IPS-18c (cell line): ENCODE results near the gene PSMB2.

Experiments used
- H3K4me3 ChIP-seq: 2 replicates; pipeline ENCODE4 v1.7.0; 2013; ENCODE audit warnings: low read depth, mild to moderate bottlenecking, low read length, moderate library complexity; ENCODE audit not compliant: insufficient read depth
- H3K9me3 ChIP-seq: one replicate; pipeline ENCODE4 v1.6.1; 2013; ENCODE audit warnings: mild to moderate bottlenecking, low read length, moderate library complexity; ENCODE audit not compliant: control insufficient read depth, insufficient read depth

The PSMB2 gene

GRCh38 chr1:35567947-35568558 lies 73.3 kb downstream of the PSMB2 start:
- no peaks in the 10 kb centered on the region for H3K9me3 ChIP-seq
- no peak overlapping the region for H3K4me3 ChIP-seq

DNA sequence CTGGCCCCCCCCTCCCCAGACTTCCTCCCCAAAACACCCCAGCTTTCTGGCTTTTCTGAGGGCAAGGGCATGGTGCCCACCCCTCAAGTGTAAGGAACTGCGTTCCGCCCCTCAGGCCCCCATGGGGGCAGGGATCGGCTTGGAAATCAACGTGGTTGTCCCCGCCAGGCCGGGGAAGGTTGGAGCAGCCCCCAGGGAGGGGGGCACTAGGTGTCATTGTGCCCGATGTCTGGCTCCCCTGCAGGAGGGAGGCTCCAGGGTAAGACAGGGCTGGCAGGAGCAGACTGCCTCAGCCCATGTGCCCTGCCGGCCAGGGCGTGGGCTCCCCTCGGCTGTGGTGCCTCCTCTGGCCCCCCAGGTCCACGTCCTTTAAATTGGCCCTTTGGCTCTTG lies 75.6 kb downstream of the PSMB2 start:
- H3K9me3 ChIP-seq = no peaks in the 10 kb centered on the region
- no peak overlapping the region for H3K4me3 ChIP-seq

DNA sequence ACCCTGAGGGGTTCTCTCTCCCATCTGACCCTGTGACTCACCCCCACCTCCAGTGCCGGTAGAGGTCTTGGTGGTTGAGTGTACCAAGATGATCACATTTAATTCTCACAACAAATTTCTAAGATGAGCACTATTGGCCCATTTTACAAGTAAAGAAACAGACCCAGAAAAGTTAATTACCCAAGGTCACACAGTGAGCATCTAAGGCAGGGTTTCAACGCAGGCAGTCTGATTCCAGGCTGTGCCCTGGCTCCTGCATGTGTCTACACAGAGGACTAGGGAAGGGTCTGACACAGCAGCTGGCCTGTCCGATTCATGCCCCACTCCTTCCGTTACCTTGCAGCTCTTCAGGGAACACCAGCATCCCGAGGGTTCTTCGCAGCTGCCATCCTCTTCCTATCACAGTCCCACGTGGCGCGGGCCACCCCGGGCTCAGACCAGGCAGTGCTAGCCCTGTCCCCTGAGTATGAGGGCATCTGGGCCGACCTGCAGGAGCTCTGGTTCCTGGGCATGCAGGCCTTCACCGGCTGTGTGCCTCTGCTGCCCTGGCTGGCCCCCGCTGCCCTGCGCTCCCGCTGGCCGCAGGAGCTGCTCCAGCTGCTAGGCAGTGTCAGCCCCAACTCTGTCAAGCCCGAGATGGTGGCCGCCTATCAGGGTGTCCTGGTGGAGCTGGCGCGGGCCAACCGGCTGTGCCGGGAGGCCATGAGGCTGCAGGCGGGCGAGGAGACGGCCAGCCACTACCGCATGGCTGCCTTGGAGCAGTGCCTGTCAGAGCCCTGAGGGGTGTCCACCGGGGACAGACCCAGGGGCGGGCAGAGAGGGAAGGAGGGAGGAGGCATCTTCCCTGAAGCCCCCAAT lies 76.2 kb downstream of the PSMB2 start:
- H3K4me3 ChIP-seq = no peak overlapping the region
- no peaks in the 10 kb centered on the region for H3K9me3 ChIP-seq

- Histone ChIP-seq H3K9me3 (no peaks in the 10 kb centered on the region), H3K4me3 (no peak overlapping the region)
Observed at GRCh38 chr1:35564037-35564883, 77.1 kb downstream of the PSMB2 start.

DNA sequence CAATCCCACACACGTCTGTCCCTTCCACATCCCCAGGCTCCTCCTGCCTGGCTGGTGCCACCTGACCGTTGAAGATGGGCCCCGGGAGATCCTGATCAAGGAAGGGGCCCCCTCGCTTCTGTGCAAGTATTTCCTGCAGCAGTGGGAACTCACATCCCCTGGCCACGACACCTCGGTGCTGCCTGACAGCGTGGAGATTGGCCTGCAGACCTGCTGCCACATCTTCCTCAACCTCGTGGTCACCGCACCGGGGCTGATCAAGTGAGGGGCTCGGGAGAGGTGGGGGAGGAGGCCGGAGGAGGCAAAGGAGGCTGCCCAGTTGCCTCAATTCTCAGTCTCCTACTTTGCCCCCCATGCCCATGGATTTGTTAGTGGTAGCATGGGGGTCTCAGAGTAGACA lies 78.2 kb downstream of the PSMB2 start:
- Histone ChIP-seq H3K4me3 (no peak overlapping the region), H3K9me3 (no peaks in the 10 kb centered on the region)

GRCh38 chr1:35561972-35562680 lies 79.2 kb downstream of the PSMB2 start:
- no peak overlapping the region for H3K4me3 ChIP-seq
- no peaks in the 10 kb centered on the region for H3K9me3 ChIP-seq

DNA sequence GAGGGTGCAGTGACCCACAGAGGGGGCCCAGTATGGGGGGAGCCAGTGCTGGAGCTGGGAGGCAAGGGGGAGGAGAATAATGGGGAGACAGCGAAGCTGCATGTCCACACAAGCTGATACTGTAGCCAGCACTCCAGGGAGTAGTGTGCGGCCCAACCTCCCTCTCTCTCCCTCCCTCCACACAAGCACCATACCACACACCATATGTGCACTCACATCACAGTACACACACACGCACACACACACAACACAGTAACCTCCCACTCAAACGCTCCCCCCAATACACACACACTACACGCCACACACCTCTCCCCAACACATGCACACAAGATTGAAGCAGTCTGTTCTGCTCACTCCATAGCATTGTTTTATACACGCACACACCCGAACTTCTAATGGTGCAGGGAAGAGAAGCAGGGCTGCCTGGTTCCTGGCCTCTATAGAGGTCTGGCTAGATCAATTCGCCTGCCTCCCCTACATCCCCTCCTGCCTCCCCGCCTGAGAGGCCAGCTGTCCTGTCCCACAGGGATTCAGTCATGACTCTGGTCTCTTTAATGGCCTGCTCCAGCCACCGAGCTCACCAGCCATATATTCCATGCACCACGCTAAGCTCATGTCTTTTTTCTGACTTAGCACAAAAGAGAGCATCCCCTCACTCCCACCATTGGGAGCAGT lies 79.9 kb downstream of the PSMB2 start:
- no peak overlapping the region for H3K4me3 ChIP-seq
- no peaks in the 10 kb centered on the region for H3K9me3 ChIP-seq

DNA sequence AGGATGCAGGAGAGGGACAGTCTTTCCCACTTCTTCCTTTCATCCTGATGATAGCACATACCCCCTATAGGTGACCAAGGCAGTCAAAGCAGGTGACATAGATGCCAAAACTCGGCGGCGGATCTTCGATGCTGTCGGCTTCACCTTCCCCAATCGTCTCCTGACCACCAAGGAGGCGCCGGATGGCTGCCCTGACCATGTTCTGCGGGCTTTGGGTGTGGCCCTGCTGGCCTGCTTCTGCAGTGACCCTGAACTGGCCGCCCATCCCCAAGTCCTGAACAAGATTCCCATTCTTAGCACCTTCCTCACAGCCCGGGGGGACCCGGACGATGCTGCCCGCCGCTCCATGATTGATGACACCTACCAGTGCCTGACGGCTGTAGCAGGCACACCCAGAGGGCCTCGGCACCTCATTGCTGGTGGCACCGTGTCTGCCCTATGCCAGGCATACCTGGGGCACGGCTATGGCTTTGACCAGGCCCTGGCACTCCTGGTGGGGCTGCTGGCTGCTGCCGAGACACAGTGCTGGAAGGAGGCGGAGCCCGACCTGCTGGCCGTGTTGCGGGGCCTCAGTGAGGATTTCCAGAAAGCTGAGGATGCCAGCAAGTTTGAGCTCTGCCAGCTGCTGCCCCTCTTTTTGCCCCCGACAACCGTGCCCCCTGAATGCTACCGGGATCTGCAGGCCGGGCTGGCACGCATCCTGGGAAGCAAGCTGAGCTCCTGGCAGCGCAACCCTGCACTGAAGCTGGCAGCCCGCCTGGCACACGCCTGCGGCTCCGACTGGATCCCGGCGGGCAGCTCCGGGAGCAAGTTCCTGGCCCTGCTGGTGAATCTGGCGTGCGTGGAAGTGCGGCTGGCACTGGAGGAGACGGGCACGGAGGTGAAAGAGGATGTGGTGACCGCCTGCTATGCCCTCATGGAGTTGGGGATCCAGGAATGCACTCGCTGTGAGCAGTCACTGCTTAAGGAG lies 80.8 kb downstream of the PSMB2 start:
- H3K9me3 ChIP-seq = no peaks in the 10 kb centered on the region
- H3K4me3 ChIP-seq = no peak overlapping the region

DNA sequence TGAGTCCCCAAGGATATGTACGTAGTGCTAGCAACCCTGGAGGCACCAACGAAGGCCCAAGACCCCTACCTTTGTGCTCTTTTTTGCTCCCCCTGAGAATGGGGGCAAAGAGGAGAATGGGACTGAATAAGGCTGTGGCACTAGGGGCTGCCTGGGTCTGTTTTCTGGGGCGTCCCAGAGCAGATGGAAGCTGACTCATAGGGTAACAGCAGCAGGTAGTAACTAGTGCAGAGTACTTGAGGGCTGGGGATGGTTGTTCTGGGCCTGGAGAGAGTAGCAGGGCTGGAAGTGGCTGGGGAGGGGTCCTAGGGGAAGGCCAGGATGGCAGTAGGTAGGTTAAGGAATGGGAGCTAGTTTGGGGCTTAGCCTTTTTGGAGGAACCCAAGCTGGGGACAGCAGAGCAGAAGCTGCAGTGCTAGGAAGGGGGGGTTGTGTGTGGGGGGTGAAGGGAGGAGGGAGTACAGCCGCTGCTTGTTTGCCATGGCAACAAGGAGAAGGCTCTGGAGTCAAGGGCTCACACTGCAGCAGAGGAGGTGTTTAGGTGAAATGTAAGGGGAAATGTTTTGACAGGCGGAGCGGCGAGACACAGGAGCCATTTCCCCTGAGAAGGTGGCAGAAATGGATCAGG lies 81.9 kb downstream of the PSMB2 start:
- H3K4me3 ChIP-seq = no peak overlapping the region; the same call in 1 of the 2 replicates
- H3K9me3 ChIP-seq = no peaks in the 10 kb centered on the region

- H3K9me3 ChIP-seq = no peaks in the 10 kb centered on the region
- H3K4me3 ChIP-seq = peak overlapping the region; percentile 97; the same call in 1 of the 2 replicates
Observed at GRCh38 chr1:35558374-35559316, 82.7 kb downstream of the PSMB2 start.

DNA sequence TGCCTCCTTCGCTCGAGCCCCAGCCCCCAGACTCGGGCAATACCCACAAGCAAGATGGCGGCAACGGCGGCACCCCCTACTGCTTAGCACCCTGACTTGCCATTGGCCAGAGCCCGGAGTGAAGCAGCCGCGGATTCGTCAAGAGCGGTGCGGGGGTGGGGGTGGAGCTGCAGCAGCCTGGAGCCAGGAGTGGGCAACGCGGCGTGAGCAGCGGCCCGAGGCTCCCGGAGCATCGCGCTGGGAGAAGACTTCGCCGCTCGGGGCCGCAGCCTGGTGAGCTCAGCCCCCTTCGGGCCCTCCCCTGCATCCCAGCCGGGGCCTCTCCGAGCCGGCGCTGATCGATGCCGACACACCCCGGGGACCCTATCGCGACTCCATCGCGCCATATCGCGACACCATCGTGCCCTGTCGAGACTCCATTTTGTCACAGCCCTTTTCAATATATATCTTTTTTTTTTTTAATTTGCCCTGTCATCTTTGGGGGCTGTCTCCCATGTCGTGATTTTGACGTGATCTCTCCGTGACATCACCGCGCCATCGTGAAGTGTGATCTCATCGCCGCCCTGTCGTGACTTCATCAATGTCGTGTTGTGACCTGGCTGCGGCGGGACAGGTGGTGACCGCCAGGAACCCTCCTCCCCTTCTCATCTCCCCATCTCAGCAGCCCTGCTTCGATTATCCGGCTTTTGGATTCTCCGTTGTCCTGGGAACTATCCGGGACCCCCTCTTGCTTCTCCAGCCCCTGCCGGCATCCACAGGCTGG lies 83.5 kb downstream of the PSMB2 start, which contains the start of gene NCDN:
TSS of gene NCDN (plus strand) at position 189 of the 763 bp plus-strand sequence. CDS start at position 581, 392 bp downstream.
- Histone ChIP-seq H3K4me3 (peak within 1 kb of the TSS; percentile 97), H3K9me3 (no peaks in the 10 kb centered on the region)

DNA sequence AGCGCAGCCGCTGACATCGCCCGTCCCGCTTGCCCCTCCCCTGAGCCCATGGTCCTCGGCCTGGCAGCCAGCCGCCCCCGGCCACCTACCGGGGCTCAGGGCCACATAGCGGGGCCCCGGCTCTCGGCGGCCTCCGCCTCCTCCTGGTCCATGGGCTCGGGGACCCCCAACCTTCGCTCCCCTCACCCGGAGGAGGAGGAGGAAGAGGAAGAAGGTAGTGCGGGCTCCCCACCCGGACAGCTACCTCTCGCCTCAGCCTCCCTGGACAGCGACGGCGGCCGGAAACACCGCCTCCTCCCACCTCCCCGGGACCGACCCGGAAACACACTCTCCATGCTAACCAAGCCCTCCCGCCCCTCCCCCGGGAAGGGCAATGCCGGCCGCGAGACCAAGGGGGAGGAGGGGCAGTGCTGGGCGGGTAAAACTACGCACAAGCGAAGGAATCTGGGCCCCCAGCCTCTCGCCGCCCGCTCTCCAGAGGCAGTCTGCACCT lies 84.2 kb downstream of the PSMB2 start, which contains the start of gene KIAA0319L:
TSS of gene KIAA0319L (minus strand) at position 286 of the 493 bp plus-strand sequence. CDS start 2,912 bp downstream, outside the sequence.
- H3K4me3 ChIP-seq = peak within 1 kb of the TSS; percentile 97
- H3K9me3 ChIP-seq = no peaks in the 10 kb centered on the region

DNA sequence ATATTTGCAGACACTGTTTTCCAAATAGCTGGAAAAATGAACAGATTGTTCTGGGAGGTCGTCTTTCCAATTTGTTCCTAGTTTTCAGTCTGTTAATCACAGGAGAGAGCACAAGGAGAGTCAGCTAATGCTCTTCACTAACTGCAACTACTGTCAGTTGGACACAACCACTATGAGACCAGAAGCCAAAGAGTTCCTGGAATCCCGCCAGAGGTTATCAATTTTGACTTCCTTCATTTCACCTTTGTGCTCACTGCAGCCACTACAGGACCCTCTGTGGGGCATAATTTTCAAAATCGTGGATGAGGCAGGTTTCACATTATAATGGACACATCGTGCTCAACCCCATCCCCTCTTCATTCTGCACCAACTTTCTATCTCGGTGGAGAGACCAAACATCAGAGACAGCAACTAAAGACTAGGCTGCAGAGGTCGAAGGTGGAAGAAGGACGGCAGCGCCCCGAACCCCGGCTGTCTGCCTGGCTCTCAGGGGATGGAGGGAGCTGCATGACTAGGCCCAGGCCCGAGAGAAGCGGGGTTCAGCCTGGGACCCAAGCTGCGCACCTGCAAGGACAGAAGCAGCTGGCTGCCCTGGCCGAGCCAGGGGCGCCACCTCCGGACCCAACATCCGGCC lies 84.7 kb downstream of the PSMB2 start:
- H3K4me3 ChIP-seq = peak overlapping the region; percentile 97
- H3K9me3 ChIP-seq = no peaks in the 10 kb centered on the region
